ENCODE data around the gene SLC9A4. TPM values are rescaled to one million over a fixed set of nuclear protein-coding genes. Genes with fewer than 3 reads are reported as not detected.

The SLC9A4 gene
- total RNA-seq, 4 donors from 2014 or later, result 1.2 TPM; not detected in 3

GRCh38 chr2:102540882-102541281 lies 67.9 kb downstream of the SLC9A4 start:
- Histone ChIP-seq H3K27ac (no peak overlapping the region), H3K27me3 (no peaks in the 10 kb centered on the region), H3K4me3 (no peak overlapping the region), H3K36me3 (no peaks in the 10 kb centered on the region), H3K4me1 (no peaks in the 10 kb centered on the region), H3K9me3 (no peaks in the 10 kb centered on the region)
- TF ChIP-seq POLR2A (IDR thresholded peaks at IDR 0.05), result no peak
- TF ChIP-seq, protein P1, sequence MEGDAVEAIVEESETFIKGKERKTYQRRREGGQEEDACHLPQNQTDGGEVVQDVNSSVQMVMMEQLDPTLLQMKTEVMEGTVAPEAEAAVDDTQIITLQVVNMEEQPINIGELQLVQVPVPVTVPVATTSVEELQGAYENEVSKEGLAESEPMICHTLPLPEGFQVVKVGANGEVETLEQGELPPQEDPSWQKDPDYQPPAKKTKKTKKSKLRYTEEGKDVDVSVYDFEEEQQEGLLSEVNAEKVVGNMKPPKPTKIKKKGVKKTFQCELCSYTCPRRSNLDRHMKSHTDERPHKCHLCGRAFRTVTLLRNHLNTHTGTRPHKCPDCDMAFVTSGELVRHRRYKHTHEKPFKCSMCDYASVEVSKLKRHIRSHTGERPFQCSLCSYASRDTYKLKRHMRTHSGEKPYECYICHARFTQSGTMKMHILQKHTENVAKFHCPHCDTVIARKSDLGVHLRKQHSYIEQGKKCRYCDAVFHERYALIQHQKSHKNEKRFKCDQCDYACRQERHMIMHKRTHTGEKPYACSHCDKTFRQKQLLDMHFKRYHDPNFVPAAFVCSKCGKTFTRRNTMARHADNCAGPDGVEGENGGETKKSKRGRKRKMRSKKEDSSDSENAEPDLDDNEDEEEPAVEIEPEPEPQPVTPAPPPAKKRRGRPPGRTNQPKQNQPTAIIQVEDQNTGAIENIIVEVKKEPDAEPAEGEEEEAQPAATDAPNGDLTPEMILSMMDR (IDR thresholded peaks at IDR 0.05), result no peak
- DNase-seq, result no peak
- intact Hi-C loops (cut with DNase I; ENCODE audit: low total_unique reads), result no loop called here

- TF ChIP-seq, protein P1 (IDR thresholded peaks at IDR 0.05), result no peak
- TF ChIP-seq POLR2A (IDR thresholded peaks at IDR 0.05), result no peak
These were observed 71.2 kb downstream of the SLC9A4 start for GRCh38 chr2:102544182-102544581.

GRCh38 chr2:102547462-102547861 lies 74.4 kb downstream of the SLC9A4 start:
- Histone ChIP-seq H3K27ac (no peak overlapping the region), H3K4me1 (no peaks in the 10 kb centered on the region), H3K4me3 (no peak overlapping the region), H3K9me3 (peaks cover 0 to 13% of the 10 kb centered on the region in 2 donors), H3K36me3 (no peaks in the 10 kb centered on the region), H3K27me3 (no peaks in the 10 kb centered on the region)
- DNase-seq, result no peak
- TF ChIP-seq POLR2A (IDR thresholded peaks at IDR 0.05), result no peak
- TF ChIP-seq, protein P1 (IDR thresholded peaks at IDR 0.05), result no peak
- intact Hi-C loops (cut with DNase I; ENCODE audit: low total_unique reads), result no loop called here

More at GRCh38 chr2:102544182-102544581, 71.2 kb downstream of the SLC9A4 start:
- H3K4me3 ChIP-seq, result no peak overlapping the region
- intact Hi-C loops (cut with DNase I; ENCODE audit: low total_unique reads), result no loop called here
- no peak overlapping the region for H3K27ac ChIP-seq
- H3K36me3 ChIP-seq, result no peaks in the 10 kb centered on the region
- no peak for DNase-seq
- no peaks in the 10 kb centered on the region for H3K27me3 ChIP-seq
- H3K4me1 ChIP-seq, result no peaks in the 10 kb centered on the region
- H3K9me3 ChIP-seq, result peaks cover 0 to 10% of the 10 kb centered on the region in 2 donors

DNA sequence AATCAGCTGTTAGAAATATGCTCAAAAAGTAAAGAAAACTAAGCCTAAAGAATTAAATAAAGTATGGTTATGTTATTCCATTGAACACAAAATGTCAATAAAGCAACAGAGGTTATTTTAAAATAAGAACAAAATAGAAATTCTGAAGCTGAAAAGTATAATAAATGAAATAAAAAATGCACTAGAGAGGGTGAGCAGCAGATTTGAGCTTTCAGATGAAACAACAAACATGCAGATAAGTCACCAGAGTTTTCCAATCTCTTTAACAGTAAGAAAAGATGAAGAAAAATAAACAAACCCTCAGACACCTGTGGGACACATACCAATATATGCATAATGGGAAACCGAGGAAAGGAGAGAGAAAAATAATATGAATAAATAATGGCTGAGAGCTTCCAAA lies 76.0 kb downstream of the SLC9A4 start:
- DNase-seq, result no peak
- no peaks in the 10 kb centered on the region for H3K4me1 ChIP-seq
- peaks cover 0 to 13% of the 10 kb centered on the region in 2 donors for H3K9me3 ChIP-seq
- intact Hi-C loops (cut with DNase I; ENCODE audit: low total_unique reads), result no loop called here
- no peak for TF ChIP-seq POLR2A (IDR thresholded peaks at IDR 0.05)
- TF ChIP-seq, protein P1 (IDR thresholded peaks at IDR 0.05), result no peak
- H3K27ac ChIP-seq, result no peak overlapping the region
- H3K27me3 ChIP-seq, result no peaks in the 10 kb centered on the region
- H3K4me3 ChIP-seq, result no peak overlapping the region
- no peaks in the 10 kb centered on the region for H3K36me3 ChIP-seq

DNA sequence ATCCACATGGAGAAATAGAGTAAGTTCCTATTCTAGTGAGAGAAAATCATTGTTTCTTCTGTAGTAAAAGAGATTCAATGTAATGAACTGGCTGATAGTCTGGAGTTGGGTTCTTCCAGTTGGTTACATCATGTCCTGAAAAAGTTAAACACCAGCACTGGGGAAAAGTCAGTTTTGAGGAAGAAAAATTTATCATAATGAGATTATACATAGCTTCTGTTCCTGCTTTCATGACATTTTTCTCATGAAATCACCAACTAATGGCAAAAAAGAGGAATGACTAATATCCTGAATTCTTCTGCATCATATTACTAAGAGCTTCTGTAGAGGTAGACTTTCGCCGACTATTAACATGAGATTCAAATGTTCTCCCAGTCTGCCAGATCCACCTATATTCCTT lies 77.1 kb downstream of the SLC9A4 start:
- no peak for TF ChIP-seq POLR2A (IDR thresholded peaks at IDR 0.05)
- H3K27ac ChIP-seq, result no peak overlapping the region
- intact Hi-C loops (cut with DNase I; ENCODE audit: low total_unique reads), result no loop called here

More for the DNA sequence above, 77.1 kb downstream of the SLC9A4 start:
- H3K27me3 ChIP-seq, result no peaks in the 10 kb centered on the region
- H3K36me3 ChIP-seq, result no peaks in the 10 kb centered on the region
- no peak for DNase-seq
- H3K4me1 ChIP-seq, result no peaks in the 10 kb centered on the region
- H3K9me3 ChIP-seq, result peaks cover 0 to 13% of the 10 kb centered on the region in 2 donors
- H3K4me3 ChIP-seq, result no peak overlapping the region

Measured in uterus (tissue), 4 donors.